SK-MEL-5 (cell line): Measurements from ENCODE around the gene AP3S2. TPM values are rescaled to one million over a fixed set of nuclear protein-coding genes. Genes with fewer than 3 reads are reported as not detected.
"Not testable (repeated sequence)": the region's sequence is repeated elsewhere in the genome, so short reads cannot be mapped to it uniquely, and the experiment has no call there.

ENCODE experiments used
- DNase-seq: peaks from one replicate; pipeline ENCODE4 v3.0.0-alpha.2; 2016; ENCODE audit warnings: low read depth, low spot score
- in situ Hi-C: cut with HindIII; loops from 2 replicates; pipeline ENCODE4 v1.10.0; 2016; ENCODE audit warnings: low sequenced_read_pairs, high pct_unique_total_duplicates, low pct_unique_long_range_greater_than_20kb
- total RNA-seq: library from RNA; depleted of rRNA; stranded (reverse); fragments of >200 nt; shearing (Covaris generic); gene quantifications from 2 replicates; pipeline ENCODE4 v1.2.3, GENCODE V29; 2014

Gene AP3S2
- total RNA-seq, 1 experiment from 2014 or later = 35.1 TPM

DNA sequence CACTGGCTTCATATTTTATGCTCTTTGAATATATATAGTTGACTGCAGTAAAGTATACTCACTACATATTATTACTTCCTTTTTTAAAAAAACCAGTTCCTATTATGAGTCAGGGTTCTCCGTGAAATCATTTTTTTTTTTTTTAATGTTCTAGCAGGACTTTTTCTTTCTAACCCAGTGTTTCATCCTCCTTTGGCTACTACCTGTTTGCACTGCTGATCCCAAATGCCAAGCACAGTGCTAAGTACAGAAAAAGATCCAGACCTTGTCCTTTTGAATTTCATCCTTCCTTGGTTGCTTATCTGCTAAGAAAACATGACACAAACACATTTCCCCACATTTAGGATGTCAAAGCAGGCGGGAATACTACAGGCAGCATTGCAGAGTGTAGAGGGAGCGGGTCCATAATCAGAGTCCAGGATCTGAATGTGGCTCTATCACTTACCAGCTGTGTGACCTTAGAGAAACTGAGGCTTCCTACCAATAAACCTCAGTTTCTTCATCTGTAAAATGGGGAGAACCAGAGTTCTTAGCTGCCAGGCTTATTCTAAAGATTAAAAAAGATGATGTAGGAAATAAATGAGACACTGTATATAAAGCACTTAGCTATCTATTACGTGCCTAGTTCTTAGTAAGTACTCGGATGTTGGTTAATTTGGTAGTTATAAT, 42.0 kb downstream of the AP3S2 start:
- DNase-seq = no peak
- in situ Hi-C loops = loop anchor here (25.0 kb wide), 1 partner anchor 90 kb away; the partner anchor contains the start of gene MESP1

GRCh38 chr15:89848970-89849292, 44.9 kb downstream of the AP3S2 start:
- DNase-seq = no peak
- in situ Hi-C loops = no loop called here

GRCh38 chr15:89847101-89847500, 46.7 kb downstream of the AP3S2 start:
- no peak for DNase-seq
- in situ Hi-C loops = no loop called here

DNA sequence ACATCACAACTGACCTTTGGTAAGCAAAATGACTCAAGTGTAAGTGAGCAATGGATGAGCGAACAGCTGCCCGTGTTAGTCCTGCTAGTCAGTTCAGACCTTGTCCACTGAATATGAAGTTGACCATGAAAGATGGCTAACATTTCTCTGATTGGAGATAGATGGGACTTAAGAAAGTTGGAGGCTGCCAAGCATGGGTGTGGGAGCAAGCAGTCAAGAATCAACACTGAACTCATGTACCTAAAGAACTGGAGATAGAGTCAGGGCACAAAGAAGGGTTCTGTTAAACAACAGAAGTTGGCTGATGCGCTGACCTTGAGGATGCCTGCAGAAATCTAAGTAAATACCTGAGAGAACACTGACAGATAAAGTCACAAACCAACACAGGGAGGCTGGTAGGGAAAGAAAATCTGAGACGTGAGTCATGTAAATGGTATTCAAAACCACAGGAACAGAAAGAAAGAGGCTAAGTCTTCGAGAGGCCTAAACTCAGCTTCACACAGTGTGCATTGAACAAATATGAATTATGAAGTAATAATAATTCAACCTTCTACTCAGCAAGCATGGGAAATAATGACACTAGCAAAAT, 48.4 kb downstream of the AP3S2 start:
- DNase-seq = peak; percentile 80
- in situ Hi-C loops = no loop called here

GRCh38 chr15:89841962-89842361, 51.8 kb downstream of the AP3S2 start:
- in situ Hi-C loops = no loop called here
- no peak for DNase-seq

GRCh38 chr15:89841306-89841705, 52.5 kb downstream of the AP3S2 start:
- DNase-seq = no peak
- in situ Hi-C loops = no loop called here

DNA sequence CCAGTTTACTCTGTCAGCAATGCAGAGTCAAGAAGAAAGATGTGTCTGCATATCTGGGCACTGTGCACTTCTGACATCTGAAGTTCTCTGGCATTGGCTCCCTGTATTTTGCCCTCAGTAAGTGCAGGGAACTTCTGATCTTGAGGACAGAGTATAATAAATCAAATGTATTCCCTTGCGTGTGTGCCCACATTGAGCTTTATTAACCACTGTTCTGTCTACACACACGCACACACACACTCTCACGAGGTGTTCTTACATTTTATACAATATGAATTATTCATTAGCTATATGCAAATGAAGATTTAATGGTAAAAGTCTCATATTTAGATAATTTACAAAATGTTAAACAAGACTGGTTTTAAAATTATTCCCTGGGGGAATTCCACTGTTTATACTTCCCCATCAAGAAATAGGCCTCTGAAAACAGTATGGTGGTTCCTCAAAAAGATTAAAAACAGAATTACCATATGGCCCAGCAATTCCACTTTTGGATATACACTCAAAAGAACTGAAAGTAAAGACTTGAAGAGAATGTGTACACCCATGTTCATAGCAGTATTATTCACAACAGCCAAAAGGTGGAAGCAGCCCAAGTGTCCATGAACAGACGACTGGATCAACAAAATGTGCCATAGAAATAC, 54.5 kb downstream of the AP3S2 start:
- in situ Hi-C loops = no loop called here
- DNase-seq = no peak

DNA sequence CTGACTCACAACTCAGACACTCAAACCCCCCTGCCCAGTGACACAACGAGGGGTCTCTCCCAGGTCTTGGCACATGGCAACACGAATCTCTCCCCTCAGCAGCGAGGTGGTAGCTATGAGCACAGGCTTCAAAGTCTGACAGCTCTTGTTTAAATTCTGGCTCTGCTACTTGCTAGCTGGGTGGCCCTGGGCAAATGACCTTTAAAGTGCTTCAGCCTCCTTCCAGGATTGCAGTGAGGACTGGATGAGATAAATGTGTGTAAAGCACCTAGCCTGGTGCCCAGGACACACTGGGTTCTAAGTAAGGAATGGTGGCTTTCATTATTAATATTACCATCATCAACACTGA, 56.0 kb downstream of the AP3S2 start:
- in situ Hi-C loops = no loop called here

DNA sequence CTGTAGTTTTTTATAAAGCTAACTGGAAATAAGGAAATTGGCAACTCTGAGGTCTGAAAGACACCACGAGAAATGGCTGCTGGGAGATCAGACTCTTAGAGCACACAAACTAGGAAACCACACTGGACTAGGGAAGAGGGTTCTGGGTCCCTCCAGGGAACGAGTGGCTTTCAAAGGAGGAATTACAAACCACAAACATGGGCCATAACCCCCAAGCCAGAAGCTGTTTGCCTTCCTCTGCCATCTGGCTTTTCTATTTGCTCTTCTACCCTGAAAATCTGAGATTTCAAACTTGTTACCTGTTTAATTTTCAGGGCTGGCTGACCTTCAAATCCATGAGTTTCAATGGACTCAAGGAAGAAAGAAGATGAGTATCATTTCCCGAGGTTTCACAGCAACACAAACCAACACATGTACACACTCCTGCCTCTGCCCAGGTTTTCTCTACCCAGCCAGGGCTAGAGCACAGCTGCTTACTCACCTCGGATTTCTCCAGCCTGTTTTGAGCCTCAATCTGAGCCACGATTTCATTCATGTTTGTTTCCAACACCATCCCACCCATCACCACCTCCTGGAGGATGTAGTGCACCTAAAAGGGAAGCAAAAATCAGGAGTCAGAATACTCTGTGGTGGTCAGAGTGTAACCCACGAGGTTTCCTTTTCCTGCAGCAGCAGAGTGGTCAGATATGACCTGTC, 56.5 kb downstream of the AP3S2 start:
- in situ Hi-C loops = no loop called here

More for the DNA sequence above, 56.0 kb downstream of the AP3S2 start:
- DNase-seq = no peak

DNA sequence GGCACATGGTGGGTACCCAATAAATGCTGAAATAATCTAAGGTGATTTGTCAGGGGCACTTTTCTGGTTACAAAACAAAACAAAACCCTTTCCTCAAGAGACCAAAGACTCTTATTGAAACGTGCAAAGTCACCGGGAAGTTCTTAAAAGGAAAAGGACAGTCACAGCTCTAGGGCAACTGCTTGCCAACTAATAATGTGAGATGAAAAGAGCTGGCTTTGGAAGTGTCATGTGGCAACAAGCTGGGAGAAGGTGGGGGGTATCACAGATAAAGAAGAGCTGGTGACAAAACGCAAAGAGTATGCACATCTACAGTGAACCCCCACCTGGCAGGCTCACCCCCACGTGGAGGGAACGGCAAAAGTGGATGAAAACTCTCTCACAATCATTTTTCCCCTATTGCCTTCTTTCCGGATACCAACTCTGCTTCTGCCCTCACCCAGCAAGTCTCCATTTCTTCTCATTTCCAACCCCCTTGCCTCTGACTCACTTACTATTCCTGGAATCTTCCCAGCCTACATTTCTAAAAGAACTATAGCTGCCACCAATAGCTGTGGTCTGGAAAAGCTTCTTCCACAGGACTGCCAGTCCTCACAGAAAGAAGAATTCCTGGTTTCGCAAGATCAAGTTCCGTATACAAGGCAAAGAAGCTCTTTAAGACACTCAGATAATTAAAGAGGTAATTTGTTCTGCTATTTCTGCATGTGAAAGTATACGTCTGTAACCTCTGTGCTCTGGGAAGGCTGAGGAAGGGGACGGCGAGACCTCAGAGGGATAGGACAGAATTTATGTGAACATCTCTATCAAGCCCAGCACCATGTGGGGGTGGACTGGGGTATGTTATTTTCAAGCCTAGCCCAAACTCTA, 57.3 kb downstream of the AP3S2 start:
- in situ Hi-C loops = no loop called here
- peak; percentile 14 for DNase-seq

More for the DNA sequence above, 56.5 kb downstream of the AP3S2 start:
- DNase-seq = no peak

- in situ Hi-C loops = no loop called here
- no peak for DNase-seq
Measured at GRCh38 chr15:89835176-89835564, 58.6 kb downstream of the AP3S2 start.

- DNase-seq = not testable (repeated sequence)
Measured at GRCh38 chr15:89834465-89835175, 59.2 kb downstream of the AP3S2 start.

DNA sequence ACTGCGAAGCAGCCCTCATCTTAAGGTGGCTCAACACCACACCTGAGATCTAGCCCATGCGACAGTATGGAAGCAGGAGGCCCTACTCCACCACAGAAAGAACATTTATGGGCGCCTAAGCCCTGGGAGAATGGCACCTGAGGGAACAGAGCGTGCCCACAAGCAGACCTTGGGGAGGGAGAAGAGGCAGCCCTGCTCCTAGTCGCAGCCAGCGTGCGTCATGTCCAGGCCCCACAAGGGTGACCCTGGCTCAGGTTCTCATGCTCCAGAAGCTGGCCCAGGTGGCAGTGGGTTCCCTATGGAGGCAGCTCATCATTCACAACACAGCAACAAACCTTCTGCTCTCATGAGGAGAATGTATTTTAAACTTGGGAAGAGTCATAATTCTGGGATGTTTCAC, 59.8 kb downstream of the AP3S2 start:
- DNase-seq = no peak
- in situ Hi-C loops = no loop called here

More at GRCh38 chr15:89834465-89835175, 59.2 kb downstream of the AP3S2 start:
- in situ Hi-C loops = not testable (repeated sequence)

GRCh38 chr15:89830639-89831038, 63.2 kb downstream of the AP3S2 start:
- no peak for DNase-seq
- in situ Hi-C loops = no loop called here

GRCh38 chr15:89829616-89830440, 64.0 kb downstream of the AP3S2 start:
- no peak for DNase-seq
- in situ Hi-C loops = no loop called here

- DNase-seq = no peak
- in situ Hi-C loops = no loop called here
Measured at GRCh38 chr15:89829161-89829560, 64.6 kb downstream of the AP3S2 start.
